ENCODE measurements around the gene CYBRD1. TPM values are rescaled to one million over a fixed set of nuclear protein-coding genes. Genes with fewer than 3 reads are reported as not detected.
"Not testable (repeated sequence)": the region's sequence is repeated elsewhere in the genome, so short reads cannot be mapped to it uniquely, and the experiment has no call there.

The CYBRD1 gene
- polyA plus RNA-seq, 1 experiment = 308 TPM

DNA sequence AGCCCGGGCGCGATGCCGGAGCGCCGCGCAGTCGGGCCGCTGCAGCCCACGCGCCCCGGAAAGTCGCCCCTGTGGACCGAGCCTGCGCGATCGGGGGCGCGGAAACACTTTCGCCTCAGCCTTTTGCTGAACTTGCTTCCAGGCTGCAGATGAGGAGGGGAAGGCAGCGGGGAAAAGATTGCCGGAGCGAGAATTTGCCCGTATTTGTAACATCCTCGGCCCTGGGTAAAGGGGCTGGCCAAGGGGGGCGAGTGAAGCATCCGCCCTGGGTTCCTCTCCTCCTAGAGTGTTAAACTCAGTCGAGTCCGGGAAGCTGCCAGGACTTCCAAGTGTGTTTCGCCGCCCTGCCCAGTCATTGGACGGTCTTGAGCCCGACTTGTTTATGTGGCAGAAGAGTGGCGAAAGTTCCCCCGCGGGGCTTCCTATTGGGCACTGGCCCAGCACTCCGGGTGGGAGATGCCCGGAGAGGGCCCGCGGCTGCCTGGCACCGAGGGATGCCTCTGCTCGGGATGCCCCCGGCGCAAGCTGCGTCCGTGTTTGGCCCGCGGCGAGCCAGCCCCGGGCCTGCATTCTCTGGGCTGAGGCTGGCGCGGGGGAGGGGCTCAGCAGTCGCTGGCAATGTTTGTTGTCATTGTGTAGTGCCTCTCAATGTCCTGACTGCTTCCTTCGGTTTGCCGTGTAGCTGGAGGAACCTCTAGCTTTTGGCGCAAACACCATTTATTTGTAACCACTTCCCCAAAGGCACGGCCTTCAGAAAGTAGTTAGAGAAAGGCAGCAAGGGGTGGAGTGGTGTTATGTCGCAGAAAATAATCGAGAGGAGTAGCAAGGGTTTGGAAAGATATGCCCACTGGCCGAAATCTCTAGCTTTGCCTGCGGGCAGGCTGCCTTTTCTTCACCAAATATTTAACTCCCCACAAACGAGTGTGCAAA lies 1.1 kb downstream of the CYBRD1 start:
- no peak for DNase-seq (ENCODE audit: low read depth)
- no peaks in the 10 kb centered on the region for H3K36me3 ChIP-seq (ENCODE audit: control insufficient read depth, insufficient read depth, low read length)
- no peak for TF ChIP-seq CTCF (IDR thresholded peaks at IDR 0.05; ENCODE audit: insufficient read depth, low read depth, low read length)
- ChIA-PET POLR2A (no interaction called here), CTCF (interaction anchor here (0.6 to 1.3 kb wide), 4 partner anchors 50 to 579 kb away, joined by 3 to 5 read pairs (median 3); no protein-coding TSS in a partner anchor)
- H3K4me3 ChIP-seq (ENCODE audit: low read depth, low read length) = peak overlapping the region; percentile 80
- no peaks in the 10 kb centered on the region for H3K27me3 ChIP-seq (ENCODE audit: control insufficient read depth, insufficient read depth, low read length)

DNA sequence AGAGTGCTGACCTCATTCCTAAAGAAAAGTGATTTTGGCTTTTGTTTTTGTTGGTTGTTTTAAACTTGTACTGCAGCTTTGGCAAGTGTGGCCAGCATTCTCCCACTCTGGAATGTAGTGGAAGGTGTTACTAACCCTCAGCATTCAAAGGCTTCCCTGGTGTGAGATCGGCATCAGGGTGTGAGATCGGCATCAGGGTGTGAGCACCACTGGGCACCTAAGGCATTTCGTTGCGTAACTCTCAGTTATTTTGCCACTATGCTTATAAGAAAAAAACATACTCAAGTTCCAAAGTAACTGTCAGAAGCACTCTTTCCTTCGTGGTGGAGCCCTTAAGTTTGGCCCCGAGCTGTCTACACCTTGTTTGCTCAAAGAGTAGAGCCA lies 1.7 kb downstream of the CYBRD1 start:
- POLR2A ChIA-PET = no interaction called here
- no peak for DNase-seq (ENCODE audit: low read depth)
- CTCF ChIA-PET = interaction anchor here (0.6 to 1.3 kb wide), 4 partner anchors 50 to 580 kb away, joined by 3 to 5 read pairs (median 3); no protein-coding TSS in a partner anchor
- TF ChIP-seq CTCF (IDR thresholded peaks at IDR 0.05; ENCODE audit: insufficient read depth, low read depth, low read length) = no peak
- H3K36me3 ChIP-seq (ENCODE audit: control insufficient read depth, insufficient read depth, low read length) = no peaks in the 10 kb centered on the region
- peak overlapping the region; percentile 80 for H3K4me3 ChIP-seq (ENCODE audit: low read depth, low read length)
- no peaks in the 10 kb centered on the region for H3K27me3 ChIP-seq (ENCODE audit: control insufficient read depth, insufficient read depth, low read length)

- peak; percentile 58 for TF ChIP-seq CTCF (IDR thresholded peaks at IDR 0.05; ENCODE audit: insufficient read depth, low read depth, low read length)
- POLR2A ChIA-PET = no interaction called here
- CTCF ChIA-PET = interaction anchor here (2.3 kb wide), 1 partner anchor 12 kb away, joined by 11 read pairs; no protein-coding TSS in a partner anchor
- no peaks in the 10 kb centered on the region for H3K27me3 ChIP-seq (ENCODE audit: control insufficient read depth, insufficient read depth, low read length)
- H3K36me3 ChIP-seq (ENCODE audit: control insufficient read depth, insufficient read depth, low read length) = no peaks in the 10 kb centered on the region
- no peak for DNase-seq (ENCODE audit: low read depth)
- H3K4me3 ChIP-seq (ENCODE audit: low read depth, low read length) = no peak overlapping the region
These were observed 7.6 kb downstream of the CYBRD1 start for GRCh38 chr2:171529914-171530313.

DNA sequence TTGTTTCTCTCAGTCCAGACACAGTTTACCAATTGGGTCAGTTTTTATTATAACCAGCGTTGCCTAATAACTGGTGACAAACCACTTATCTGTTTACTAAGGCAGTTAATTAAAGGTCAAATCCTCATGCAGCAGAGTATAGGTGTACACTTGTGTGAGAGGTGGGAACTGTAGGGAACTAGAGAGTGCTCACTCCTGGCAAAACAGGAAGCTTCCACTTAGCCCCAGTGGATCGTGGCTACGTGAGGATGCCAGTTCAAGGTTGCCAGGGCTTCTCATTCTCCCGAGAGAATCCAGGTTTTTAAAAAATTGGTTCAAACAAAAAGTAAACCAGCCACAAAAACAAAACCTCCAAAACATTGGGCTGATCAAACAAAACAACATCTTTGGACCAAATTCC lies 8.1 kb downstream of the CYBRD1 start:
- TF ChIP-seq CTCF (IDR thresholded peaks at IDR 0.05; ENCODE audit: insufficient read depth, low read depth, low read length) = no peak

GRCh38 chr2:171530859-171531258 lies 8.6 kb downstream of the CYBRD1 start:
- CTCF ChIA-PET = interaction anchor here (2.3 kb wide), 1 partner anchor 11 kb away, joined by 11 read pairs; no protein-coding TSS in a partner anchor
- H3K27me3 ChIP-seq (ENCODE audit: control insufficient read depth, insufficient read depth, low read length); DNase-seq (ENCODE audit: low read depth); H3K36me3 ChIP-seq (ENCODE audit: control insufficient read depth, insufficient read depth, low read length); H3K4me3 ChIP-seq (ENCODE audit: low read depth, low read length); POLR2A ChIA-PET: not testable (repeated sequence)

More for the DNA sequence above, 8.1 kb downstream of the CYBRD1 start:
- ChIA-PET POLR2A (no interaction called here), CTCF (interaction anchor here (2.3 kb wide), 1 partner anchor 12 kb away, joined by 11 read pairs; no protein-coding TSS in a partner anchor)
- DNase-seq (ENCODE audit: low read depth) = no peak
- Histone ChIP-seq H3K36me3 (ENCODE audit: control insufficient read depth, insufficient read depth, low read length) (no peaks in the 10 kb centered on the region), H3K4me3 (ENCODE audit: low read depth, low read length) (no peak overlapping the region), H3K27me3 (ENCODE audit: control insufficient read depth, insufficient read depth, low read length) (no peaks in the 10 kb centered on the region)
